ENCODE results near the gene FBLIM1.

Gene FBLIM1

DNA sequence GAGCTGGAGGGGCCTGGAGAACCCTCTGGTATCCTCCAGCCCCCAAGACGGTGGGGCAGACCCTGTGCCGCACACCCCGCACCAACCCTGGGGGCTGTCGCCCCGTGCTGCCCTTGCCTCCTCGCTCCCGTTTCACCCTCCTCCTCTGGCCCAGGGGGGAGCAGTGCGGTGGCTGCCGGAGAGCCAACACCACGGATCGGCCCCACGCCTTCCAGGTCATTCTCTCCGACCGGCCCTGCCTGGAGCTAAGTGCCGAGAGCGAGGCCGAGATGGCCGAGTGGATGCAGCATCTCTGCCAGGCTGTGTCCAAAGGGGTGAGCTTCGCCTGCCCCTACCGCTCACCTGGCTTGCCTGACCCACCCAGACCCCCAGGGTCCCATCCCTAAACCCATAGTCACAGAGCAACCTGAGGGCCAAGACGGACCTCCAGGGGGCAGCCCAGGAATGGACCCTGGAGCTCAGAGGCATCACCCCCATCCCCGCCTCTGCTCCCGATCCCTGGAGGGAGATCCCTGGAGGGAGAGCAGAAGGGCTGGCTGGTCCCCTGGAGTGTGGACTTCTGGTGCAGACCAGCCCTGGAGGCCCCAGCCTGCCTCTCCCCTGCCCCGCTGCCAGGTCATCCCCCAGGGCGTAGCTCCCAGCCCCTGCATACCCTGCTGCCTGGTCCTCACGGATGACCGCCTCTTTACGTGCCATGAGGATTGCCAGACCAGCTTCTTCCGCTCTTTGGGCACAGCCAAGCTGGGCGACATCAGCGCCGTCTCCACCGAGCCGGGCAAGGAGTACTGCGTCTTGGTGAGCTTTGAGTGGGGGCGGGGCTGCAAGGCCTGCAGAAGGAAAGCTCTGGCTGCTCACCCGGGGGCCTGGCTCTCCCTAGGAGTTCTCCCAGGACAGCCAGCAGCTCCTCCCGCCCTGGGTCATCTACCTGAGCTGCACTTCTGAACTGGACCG lies 26.6 kb upstream of the FBLIM1 start:
- no peak for DNase-seq

DNA sequence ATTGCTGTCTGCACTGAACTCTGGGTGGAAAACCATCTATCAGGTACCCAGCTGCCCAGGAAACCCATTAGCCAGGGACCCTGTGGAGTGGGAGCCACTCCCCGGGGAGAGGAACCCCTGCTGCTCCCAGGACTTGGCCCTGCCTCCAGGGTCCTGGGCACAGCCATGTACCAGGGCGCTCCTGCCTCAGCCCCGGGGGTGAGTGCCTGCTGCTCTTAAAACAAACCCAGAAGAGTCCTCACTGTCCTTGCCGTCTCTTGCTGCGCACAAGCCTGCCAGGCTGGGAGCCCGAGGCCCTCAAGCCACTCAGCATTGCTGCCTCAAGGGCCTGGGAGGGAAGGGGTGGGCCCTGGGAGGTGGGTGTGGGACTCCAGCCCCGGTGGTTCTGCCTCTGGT lies 25.9 kb upstream of the FBLIM1 start:
- DNase-seq: no peak

DNA sequence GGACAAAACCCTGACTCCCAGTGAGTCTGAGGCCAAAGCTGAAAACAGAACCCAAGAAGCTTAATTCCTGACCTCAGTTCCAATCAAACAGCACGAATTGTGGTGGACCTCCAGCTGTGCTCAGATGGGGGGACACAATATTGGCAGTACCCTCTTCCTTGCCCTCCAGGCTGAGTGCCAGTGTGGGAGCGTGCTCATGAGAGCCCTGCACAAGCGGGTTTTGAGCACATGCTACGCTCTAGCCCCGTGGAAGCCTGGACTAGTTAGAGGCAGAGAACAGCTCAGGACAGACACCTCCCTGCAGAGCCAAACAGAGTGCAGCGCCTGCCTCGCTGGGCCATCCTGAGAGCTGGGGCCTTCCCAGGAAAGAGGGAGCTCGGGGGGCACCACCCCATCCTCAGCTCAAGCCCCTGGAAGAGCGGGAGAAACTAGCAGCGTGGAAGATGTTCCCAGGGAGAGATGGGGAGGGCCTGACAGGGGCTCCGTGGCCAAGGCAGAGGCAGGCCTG lies 25.3 kb upstream of the FBLIM1 start:
- no peak for DNase-seq

DNA sequence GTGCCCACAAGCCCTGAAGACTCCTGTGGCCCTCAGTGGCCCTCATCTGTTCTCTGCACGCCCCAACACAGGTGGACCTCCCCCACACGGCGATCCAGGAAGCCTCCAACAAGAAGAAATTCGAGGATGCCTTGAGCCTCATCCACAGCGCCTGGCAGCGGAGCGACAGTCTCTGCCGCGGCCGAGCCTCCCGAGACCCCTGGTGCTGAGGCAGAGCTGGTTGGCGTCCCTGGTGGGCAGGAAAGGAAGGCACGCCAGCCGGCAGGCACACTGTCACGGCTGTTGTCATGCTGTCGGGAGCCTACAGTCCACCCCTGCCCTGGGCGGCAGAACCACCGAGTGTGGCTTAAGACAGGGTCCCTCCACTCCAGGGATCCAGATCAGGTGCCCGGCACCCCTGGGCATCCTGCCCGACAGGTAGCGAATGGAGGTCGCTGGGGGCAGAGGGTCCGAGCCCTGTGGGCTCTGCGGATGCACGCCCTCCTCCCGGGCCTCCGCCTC lies 24.8 kb upstream of the FBLIM1 start:
- no peak for DNase-seq

DNA sequence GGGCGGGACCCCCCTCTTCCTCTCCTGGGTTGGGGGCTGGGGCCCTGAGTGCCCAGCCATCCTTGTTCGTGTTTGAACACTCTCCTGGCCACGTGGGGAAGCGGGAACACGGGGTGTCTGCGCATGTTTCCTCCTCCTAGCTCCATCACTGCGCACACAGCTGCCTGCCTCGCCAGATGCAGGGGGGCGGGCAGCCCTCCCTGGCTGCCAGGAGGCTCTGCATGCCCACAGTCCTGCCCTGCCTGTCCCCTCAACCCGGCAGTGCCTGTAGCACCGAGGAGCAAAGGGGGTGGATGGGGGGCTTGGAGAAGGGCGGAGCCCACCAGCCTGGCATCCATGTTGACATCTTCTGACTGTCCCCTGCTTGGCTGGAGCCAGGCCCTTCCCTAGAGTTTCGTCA lies 24.3 kb upstream of the FBLIM1 start:
- DNase-seq: no peak

DNA sequence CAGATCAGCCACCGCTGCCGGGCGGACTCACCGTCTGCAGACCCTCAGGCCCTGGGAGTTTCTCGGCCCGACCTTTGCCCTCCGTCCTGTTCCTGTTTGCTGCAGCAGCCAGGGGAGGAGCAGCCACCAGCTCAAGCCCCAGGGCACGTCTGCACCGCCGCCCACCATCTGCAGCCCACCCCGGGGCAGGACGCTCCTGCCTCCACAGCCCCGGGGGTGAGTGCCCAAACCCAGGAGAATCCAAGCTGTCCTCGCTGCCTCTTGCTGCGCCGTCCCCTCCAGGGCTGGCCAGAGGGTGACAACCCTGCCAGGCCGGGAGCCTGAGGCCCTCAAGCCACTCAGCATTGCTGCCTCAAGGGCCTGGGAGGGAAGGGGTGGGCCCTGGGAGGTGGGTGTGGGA lies 23.7 kb upstream of the FBLIM1 start:
- DNase-seq: no peak

DNA sequence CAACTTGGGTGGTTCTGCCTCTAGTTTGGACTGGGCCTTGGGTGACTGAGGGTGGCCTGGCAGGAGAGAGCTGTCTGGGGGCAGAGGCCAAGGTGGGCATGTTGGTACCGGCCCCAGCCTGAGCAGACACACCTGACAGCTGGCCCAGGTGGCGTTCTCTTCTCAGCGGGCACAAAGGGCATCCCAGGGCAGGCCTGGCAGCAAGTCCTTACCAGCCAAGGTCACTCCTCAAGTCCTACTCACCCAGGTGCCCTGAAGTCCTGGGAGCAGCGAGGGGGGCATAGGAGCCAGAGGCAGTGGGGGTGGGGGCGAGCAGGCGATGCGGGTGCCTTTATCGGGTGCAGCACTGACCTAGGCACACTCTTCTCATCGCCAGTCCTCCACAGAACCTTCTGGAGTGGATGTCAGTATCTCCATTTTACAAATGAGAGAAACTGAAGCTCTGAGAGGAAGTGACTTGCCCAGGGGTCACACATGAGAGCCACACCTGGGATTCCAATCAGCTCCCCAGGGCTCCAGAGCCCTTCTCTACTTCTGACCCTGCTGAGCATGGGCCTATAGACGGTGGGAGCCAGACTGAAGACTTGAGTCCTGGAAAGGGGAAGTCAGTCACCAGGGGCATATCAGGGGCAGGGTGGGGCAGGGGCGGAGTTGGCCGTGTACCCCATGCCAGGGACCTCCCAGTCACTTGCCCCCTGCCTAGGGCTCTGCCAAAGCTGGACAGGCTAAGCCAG lies 23.1 kb upstream of the FBLIM1 start:
- DNase-seq: peak; percentile 80

DNA sequence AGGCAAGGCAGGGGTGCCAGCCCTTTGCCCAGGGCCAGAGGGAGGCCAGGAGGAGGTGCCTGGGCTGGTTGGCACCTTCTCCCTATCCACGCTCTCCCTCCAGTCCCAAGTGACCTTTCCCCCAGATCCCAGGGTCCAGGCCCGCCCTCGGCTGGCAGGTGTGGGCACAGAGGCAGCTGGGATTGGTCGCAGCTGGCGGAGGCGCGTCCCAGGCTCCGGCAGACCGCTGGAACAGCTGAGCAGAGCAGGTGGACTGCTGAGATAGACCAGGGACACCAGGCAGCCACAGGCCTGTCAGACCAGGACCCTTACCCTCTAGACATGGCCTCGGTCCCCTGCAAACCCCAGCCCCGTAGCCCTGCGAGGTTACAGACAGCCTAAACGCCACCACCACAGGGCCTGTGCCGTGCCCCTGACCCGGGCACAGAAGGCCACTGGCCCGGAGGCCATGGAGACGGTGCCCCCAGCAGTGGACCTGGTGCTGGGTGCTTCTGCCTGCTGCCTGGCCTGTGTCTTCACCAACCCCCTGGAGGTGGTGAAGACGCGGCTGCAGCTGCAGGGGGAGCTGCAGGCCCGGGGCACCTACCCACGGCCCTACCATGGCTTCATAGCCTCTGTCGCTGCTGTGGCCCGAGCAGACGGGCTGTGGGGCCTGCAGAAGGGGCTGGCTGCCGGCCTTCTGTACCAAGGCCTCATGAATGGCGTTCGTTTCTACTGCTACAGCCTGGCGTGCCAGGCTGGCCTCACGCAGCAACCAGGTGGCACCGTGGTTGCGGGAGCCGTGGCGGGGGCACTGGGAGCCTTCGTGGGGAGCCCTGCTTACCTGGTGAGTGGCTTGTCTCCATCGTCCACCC lies 22.3 kb upstream of the FBLIM1 start, which contains the start of gene SLC25A34:
SLC25A34 (plus strand) TSS at position 221 of the 854 bp plus-strand sequence; CDS start at position 449, 228 bp downstream.
- peak; percentile 98 for DNase-seq

DNA sequence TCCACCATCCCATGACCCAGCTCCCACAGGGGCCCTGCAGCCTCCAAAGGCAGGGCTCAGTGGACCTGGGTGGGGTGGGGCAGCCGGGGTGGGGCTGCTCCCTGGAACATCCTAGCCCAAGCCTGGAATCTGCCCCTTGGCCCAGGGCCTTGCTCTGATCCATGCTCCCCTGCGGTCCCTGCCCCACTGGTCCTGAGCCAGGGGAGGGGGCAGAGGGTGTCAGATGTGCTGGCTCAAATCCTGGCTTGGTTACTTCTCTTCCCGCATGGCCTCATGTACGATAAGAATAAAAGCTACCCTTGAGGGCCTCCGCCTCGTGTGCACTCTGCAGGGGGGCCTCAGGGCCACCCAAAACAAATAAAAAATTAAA lies 21.7 kb upstream of the FBLIM1 start:
- DNase-seq: no peak

DNA sequence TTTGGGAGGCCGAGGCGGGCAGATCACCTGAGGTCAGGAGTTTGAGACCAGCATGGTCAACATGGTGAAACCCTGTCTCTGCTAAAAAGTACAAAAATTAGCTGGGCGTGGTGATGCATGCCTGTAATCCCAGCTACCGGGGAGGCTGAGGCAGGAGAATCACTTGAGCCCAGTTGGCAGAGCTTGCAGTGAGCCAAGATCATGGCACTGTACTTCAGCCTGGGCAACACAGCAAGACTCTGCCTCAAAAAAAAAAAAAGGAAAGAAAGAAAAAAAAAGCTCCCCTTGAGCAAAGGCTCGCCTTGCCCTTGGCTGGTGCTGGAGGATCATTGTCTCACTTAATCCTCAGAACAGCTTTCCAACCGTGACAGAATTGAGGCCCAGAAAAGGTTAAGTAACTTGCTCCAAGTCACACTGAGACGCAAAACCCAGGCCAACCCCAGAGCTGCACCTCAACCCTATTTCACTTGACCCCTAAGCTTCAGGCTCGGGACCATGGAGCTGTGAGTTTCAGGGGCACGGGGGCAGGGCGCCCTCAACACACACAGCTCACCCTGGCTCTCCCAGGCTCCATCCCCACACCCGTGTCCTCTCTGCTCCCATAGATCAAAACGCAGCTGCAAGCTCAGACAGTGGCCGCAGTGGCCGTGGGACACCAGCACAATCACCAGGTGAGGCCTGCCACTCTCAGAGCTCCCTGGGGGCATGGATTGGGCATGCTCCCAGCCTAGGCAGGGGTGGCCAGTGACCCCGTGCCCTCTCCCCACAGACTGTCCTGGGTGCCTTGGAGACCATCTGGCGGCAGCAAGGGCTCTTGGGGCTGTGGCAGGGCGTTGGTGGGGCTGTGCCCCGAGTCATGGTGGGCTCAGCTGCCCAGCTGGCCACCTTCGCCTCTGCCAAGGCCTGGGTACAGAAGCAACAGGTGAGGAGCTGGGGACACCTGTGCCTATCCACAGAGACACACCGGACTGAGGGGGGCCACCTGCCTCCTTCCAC lies 21.0 kb upstream of the FBLIM1 start:
- no peak for DNase-seq

DNA sequence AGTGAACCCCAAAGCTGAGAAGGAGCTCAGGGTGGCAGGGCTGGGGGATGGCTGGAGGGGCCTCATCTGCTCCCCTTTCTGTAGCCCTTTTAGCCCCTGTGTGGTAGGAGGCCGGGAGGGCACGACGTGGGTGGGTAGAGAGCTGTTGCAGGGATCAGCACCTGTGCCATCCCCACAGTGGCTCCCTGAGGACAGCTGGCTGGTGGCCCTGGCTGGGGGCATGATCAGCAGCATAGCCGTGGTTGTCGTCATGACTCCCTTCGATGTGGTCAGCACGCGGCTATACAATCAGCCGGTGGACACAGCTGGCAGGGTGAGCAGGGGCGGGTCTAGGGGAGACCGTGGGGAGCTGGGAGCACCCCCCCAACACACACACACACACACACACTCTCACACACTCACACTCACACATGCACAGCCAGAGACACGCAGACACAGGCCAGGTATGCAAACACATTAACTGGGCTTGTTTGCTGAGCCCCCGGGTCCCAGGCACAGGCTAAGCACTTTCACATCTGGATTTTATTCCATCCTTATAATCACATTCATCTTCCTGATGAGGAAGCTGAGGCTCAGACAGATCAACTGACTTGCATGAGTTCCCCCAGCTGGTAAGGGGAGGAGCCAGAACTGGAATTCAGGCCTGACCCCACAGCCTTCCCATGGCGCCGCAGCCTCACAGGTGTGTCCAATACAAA lies 20.0 kb upstream of the FBLIM1 start:
- no peak for DNase-seq

DNA sequence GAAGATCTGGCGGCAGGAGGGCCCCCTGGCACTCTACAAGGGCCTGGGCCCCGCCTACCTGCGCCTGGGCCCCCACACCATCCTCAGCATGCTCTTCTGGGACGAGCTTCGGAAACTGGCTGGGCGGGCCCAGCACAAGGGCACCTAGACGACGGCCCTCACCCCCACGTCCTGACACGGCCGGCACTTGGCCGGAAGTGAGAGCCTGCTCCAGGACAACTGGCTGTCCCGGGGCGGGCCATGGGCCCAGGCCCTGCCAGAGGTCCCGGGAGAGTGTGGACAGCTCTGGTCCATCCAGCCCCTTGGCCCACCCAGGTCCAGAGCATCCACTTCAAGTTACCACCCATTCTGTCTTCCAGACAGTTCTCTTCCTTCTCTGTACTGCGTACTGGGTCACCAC lies 19.3 kb upstream of the FBLIM1 start:
- DNase-seq: no peak

DNA sequence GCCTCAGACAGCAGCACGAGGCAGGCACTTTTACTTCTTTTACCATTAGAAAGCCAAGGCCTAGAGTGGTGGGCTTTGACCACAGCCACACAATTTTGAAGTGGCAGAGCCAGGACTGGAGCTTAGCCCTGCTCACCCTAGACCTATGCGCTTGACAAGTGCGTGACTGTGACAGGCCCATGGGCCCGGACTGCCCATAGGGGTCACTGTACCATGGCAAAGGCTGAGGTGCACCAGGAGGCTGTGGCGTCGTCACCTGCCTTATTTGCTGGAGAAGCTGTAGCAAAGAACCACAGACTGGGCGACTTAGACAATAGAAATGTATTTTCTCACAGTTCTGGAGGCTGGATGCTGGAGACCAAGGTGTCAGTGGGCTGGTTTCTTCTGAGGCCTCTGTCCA lies 18.9 kb upstream of the FBLIM1 start:
- DNase-seq: peak; percentile 36

DNA sequence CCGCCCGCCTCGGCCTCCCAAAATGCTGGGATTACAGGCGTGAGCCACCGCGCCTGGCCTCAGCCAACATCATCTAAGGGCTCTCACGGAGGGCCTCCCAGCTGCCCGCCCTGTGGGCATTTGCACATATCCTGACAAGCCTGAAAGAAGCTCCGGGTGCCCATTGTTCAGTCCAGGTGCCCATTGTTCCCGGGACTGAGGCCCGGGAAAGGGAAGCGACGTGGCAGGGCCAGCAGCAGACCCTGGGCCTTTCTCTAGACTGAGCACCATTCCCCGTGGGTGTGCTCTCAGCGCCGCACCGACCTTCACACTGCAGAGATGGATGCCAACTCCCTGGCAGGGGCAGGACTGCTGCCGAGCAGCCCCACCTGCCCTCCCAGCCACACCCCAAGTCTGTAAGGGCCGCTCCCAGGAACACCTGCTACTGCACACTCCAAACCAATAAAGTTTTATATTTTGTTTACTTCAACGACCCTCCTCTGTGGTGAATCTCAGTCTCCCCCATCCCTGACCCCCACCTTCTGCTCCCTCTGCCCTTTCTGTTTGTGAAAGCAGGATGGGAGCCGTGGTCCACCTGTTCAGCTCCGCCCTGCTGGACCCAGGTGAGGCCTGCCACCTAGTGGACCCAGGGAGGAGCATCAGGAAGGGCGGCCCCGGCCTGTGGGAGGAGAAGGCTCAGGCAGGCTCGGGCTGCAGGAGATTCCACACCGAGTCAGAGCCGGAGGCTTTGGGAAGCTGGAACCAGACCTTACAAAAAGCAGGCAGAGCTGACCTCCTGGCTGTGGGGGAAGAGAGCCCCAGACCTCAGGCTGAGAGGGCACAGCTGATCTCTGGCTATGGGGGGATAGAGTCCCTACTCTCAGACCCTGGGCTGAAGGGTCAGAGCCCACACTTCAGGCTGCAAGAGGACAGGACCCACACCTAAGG lies 17.4 kb upstream of the FBLIM1 start:
- peak; percentile 95 for DNase-seq

DNA sequence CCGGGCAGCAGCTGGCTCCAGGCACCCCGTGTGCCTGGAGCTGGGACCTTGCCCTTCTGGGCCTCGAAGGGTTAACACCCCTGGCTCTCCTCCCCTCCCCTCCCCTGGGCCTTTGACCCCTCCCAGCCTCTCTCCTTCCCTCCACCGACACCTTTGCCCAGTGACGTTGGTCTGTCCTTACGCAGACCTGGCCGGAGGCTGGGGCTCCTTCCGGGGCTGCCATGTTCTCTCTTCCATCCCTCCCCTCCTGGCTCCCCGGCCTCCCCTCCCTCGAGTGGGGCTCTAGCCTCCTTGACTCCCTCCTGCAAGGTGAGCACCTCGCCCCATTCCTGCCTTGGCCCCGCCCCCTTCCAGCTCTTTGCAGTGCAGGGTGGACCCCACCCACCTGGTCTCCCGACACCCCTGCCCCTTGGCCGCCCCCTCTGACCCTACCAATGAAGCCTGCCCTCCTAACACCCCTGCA lies 16.2 kb upstream of the FBLIM1 start, which contains the start of gene TMEM82:
TMEM82 (plus strand) TSS at position 161 of the 463 bp plus-strand sequence; CDS start at position 222, 61 bp downstream.
- DNase-seq: no peak

DNA sequence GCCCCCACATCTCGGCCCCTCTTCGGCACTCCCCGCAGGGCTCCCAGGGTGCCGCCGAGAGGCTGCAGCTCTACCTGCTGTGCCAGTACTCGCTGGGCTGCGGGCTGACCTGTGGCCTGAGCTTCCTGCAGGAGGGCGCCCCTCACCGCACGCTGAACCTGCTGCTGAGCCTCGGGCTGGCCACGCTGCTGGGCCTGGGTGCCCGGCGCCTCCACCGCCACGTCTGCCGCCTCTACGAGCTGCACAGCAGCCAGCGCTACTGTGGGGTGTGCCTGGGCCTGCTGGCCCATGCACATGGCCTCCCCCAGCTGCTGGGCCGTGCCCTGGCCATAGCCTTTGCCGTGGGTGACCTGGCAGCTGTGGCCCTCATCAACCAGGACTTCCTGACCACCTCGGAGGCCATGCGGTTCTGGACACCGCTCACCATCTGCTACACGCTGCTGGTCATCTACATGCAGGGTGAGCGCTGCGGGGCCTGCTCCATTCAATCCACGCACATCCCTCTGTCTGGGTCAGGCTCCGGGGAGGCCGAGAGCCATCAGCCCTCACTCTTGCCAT lies 14.4 kb upstream of the FBLIM1 start:
- DNase-seq: no peak

DNA sequence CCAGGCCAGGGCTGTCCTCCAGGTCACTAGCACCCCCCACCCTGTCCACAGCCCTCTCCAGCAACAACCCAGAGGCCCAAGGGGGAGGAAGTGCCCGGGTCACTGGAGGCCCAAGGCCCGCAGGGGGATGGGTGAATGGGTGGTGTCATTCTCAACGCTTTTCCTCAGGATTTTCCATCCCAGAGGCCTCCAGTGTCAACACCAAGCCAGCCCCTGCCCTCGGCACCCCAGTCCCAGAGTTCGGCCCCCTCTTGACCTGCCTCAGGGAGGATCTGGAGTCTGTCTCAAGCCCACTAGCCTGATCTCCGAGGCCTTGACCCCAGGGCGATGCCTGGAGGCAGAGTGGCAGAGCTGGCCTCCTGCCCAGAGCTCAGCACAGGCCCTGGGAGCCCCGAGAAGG lies 11.2 kb upstream of the FBLIM1 start:
- no peak for DNase-seq

DNA sequence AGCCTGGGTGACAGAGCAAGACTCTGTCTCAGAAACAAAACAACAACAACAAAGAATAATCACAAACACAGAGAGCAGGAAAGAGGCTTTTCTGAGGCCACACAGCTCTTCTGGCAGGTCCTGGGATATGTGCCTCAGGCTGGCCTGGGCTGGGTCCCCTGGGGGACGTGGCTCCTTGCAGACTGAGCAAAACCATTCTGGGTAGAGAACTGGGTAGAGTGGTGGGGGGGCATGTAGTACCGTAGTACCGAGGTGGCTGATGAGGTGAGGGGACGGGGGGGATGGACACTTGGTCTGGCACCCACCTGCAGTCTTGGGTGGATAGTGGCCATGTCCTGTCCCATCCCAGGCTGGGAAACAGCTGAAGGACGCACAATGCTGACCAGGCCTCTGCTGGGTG lies 10.3 kb upstream of the FBLIM1 start:
- no peak for DNase-seq

Measured in DMS53 (cell line).